Measurements from ENCODE around the gene GNB4. TPM values are rescaled to one million over a fixed set of nuclear protein-coding genes. Genes with fewer than 3 reads are reported as not detected.

The GNB4 gene
- total RNA-seq, 3 donors from 2014 or later (not counting 1 experiment from before 2014, with no cell fraction given), result 1.6 to 3.4 (median 2.9) TPM

GRCh38 chr3:179488213-179488612 lies 36.9 kb upstream of the GNB4 start:
- no peak for TF ChIP-seq CTCF (IDR thresholded peaks at IDR 0.05)
- H3K9me3 Mint-ChIP-seq, result peaks cover 4 to 9% of the 10 kb centered on the region in 2 donors
- no peak overlapping the region for H3K27ac ChIP-seq (ENCODE audit: low read length)
- H3K9me3 ChIP-seq (ENCODE audit: control insufficient read depth, insufficient read depth, low read length), result peaks cover 10% of the 10 kb centered on the region
- no peaks in the 10 kb centered on the region for H3K4me1 ChIP-seq (ENCODE audit: control insufficient read depth, insufficient read depth, low read length)
- H3K36me3 Mint-ChIP-seq, result peaks cover 16% of the 10 kb centered on the region
- no peak for DNase-seq
- peaks cover 0 to 13% of the 10 kb centered on the region in 2 donors for H3K27me3 Mint-ChIP-seq (ENCODE audit: low read depth in 2 of 2)
- H3K36me3 ChIP-seq (ENCODE audit: control insufficient read depth, insufficient read depth, low read length), result no peaks in the 10 kb centered on the region
- no peaks in the 10 kb centered on the region for H3K4me1 Mint-ChIP-seq
- no peaks in the 10 kb centered on the region for H3K27me3 ChIP-seq (ENCODE audit: control insufficient read depth, insufficient read depth, low read length)
- H3K4me3 ChIP-seq (ENCODE audit: low read length), result no peak overlapping the region
- no peak for ATAC-seq
- intact Hi-C loops (cut with micrococcal nuclease), result no loop called here
- no peak overlapping the region for H3K4me3 Mint-ChIP-seq
- no peak overlapping the region for H3K27ac Mint-ChIP-seq

- no peak overlapping the region for H3K27ac Mint-ChIP-seq
- no peaks in the 10 kb centered on the region for H3K4me1 ChIP-seq (ENCODE audit: control insufficient read depth, insufficient read depth, low read length)
- no peak for ATAC-seq
These were observed 35.5 kb upstream of the GNB4 start for GRCh38 chr3:179486806-179487205.

GRCh38 chr3:179482857-179483256 lies 31.6 kb upstream of the GNB4 start:
- H3K36me3 ChIP-seq (ENCODE audit: control insufficient read depth, insufficient read depth, low read length), result no peaks in the 10 kb centered on the region
- no peak overlapping the region for H3K27ac ChIP-seq (ENCODE audit: low read length)
- no peaks in the 10 kb centered on the region for H3K4me1 Mint-ChIP-seq
- WGBS (ENCODE audit: insufficient coverage), result 89% methylated on average over 3 of the region's 3 CpGs
- no peaks in the 10 kb centered on the region for H3K4me1 ChIP-seq (ENCODE audit: control insufficient read depth, insufficient read depth, low read length)
- no peak for ATAC-seq
- no peaks in the 10 kb centered on the region for H3K9me3 ChIP-seq (ENCODE audit: control insufficient read depth, insufficient read depth, low read length)
- intact Hi-C loops (cut with micrococcal nuclease), result no loop called here
- no peak overlapping the region for H3K27ac Mint-ChIP-seq
- no peak for DNase-seq
- no peak overlapping the region for H3K4me3 ChIP-seq (ENCODE audit: low read length)
- H3K36me3 Mint-ChIP-seq, result no peaks in the 10 kb centered on the region
- no peaks in the 10 kb centered on the region for H3K9me3 Mint-ChIP-seq
- no peaks in the 10 kb centered on the region for H3K27me3 Mint-ChIP-seq (ENCODE audit: low read depth in 2 of 2)
- no peak overlapping the region for H3K4me3 Mint-ChIP-seq
- TF ChIP-seq CTCF (IDR thresholded peaks at IDR 0.05), result no peak
- no peaks in the 10 kb centered on the region for H3K27me3 ChIP-seq (ENCODE audit: control insufficient read depth, insufficient read depth, low read length)

More at GRCh38 chr3:179486806-179487205, 35.5 kb upstream of the GNB4 start:
- Mint-ChIP-seq H3K36me3 (peaks cover 12% of the 10 kb centered on the region), H3K9me3 (peaks cover 0 to 5% of the 10 kb centered on the region in 2 donors), H3K27me3 (ENCODE audit: low read depth in 2 of 2) (peaks cover 0 to 13% of the 10 kb centered on the region in 2 donors), H3K4me1 (no peaks in the 10 kb centered on the region), H3K4me3 (no peak overlapping the region)
- intact Hi-C loops (cut with micrococcal nuclease), result no loop called here
- no peaks in the 10 kb centered on the region for H3K9me3 ChIP-seq (ENCODE audit: control insufficient read depth, insufficient read depth, low read length)
- H3K4me3 ChIP-seq (ENCODE audit: low read length), result no peak overlapping the region
- H3K36me3 ChIP-seq (ENCODE audit: control insufficient read depth, insufficient read depth, low read length), result no peaks in the 10 kb centered on the region
- no peaks in the 10 kb centered on the region for H3K27me3 ChIP-seq (ENCODE audit: control insufficient read depth, insufficient read depth, low read length)
- DNase-seq, result no peak
- H3K27ac ChIP-seq (ENCODE audit: low read length), result no peak overlapping the region
- WGBS (ENCODE audit: insufficient coverage), result 94% methylated on average over 3 of the region's 3 CpGs
- TF ChIP-seq CTCF (IDR thresholded peaks at IDR 0.05), result no peak

GRCh38 chr3:179476215-179476614 lies 24.9 kb upstream of the GNB4 start:
- Histone ChIP-seq H3K9me3 (ENCODE audit: control insufficient read depth, insufficient read depth, low read length) (no peaks in the 10 kb centered on the region), H3K27me3 (ENCODE audit: control insufficient read depth, insufficient read depth, low read length) (no peaks in the 10 kb centered on the region), H3K36me3 (ENCODE audit: control insufficient read depth, insufficient read depth, low read length) (no peaks in the 10 kb centered on the region), H3K4me3 (ENCODE audit: low read length) (no peak overlapping the region), H3K27ac (ENCODE audit: low read length) (no peak overlapping the region), H3K4me1 (ENCODE audit: control insufficient read depth, insufficient read depth, low read length) (no peaks in the 10 kb centered on the region)
- 93% methylated on average over 2 of the region's 2 CpGs for WGBS (ENCODE audit: insufficient coverage)
- DNase-seq, result no peak
- Mint-ChIP-seq H3K9me3 (no peaks in the 10 kb centered on the region), H3K27ac (no peak overlapping the region), H3K4me1 (peaks cover 0 to 3% of the 10 kb centered on the region in 2 donors), H3K4me3 (no peak overlapping the region), H3K36me3 (no peaks in the 10 kb centered on the region), H3K27me3 (ENCODE audit: low read depth in 2 of 2) (no peaks in the 10 kb centered on the region)
- no peak for TF ChIP-seq CTCF (IDR thresholded peaks at IDR 0.05)
- ATAC-seq, result no peak
- intact Hi-C loops (cut with micrococcal nuclease), result no loop called here

Measured in natural killer cell (primary cell).